OCI-LY7 (cell line): Measurements from ENCODE around the gene ADARB2. TPM values are rescaled to one million over a fixed set of nuclear protein-coding genes. Genes with fewer than 3 reads are reported as not detected.

Source experiments
- BruUV-seq: library from RNA; stranded (reverse); fragments of 400-500 nt; replicated peaks from 2 replicates; lab custom pipeline; 2021; lab: Mats Ljungman, UMichigan
- CTCF ChIA-PET: fragments of 300-600 bp; sonication (Branson Sonifier 250); formaldehyde crosslinking; loops from one replicate; lab custom pipeline; 2022; ENCODE audit warnings: antibody characterized with exemption; ENCODE audit not compliant: unreplicated experiment; lab: Charles Lee
- POLR2A ChIA-PET: fragments of 300-600 bp; sonication (Branson Sonifier 250); formaldehyde crosslinking; loops from one replicate; lab custom pipeline; 2022; ENCODE audit warnings: antibody characterized with exemption; lab: Charles Lee
- DNase-seq: peaks from one replicate; pipeline ENCODE4 v3.0.0-alpha.2; 2015; ENCODE audit warnings: low spot score
- H2AFZ ChIP-seq: fragments of 200-600 bp; sonication (generic), shearing (Covaris generic); 2 replicates; pipeline ENCODE4 v1.6.1; 2014; ENCODE audit warnings: mild to moderate bottlenecking, antibody characterized with exemption, low read length, moderate library complexity
- H3K27ac ChIP-seq: fragments of 200-600 bp; sonication (generic); 2 replicates; pipeline ENCODE4 v1.5.1; 2014; ENCODE audit warnings: mixed run types, low read depth, mild to moderate bottlenecking, moderate library complexity, low read length, inconsistent platforms; ENCODE audit not compliant: poor library complexity, severe bottlenecking
- H3K36me3 ChIP-seq: fragments of 200-600 bp; sonication (generic); 2 replicates; pipeline ENCODE4 v1.6.1; 2014; ENCODE audit warnings: mild to moderate bottlenecking, antibody characterized with exemption, low read length, moderate library complexity, mixed read lengths; ENCODE audit not compliant: insufficient read depth
- H3K4me1 ChIP-seq: fragments of 200-600 bp; sonication (generic); 2 replicates; pipeline ENCODE4 v1.5.1; 2014; ENCODE audit warnings: mild to moderate bottlenecking, low read length; ENCODE audit not compliant: insufficient read depth, poor library complexity, severe bottlenecking
- H3K4me2 ChIP-seq: fragments of 200-600 bp; sonication (generic); 2 replicates; pipeline ENCODE4 v1.6.1; 2014; ENCODE audit warnings: mild to moderate bottlenecking, low read length
- H3K4me3 ChIP-seq: fragments of 200-600 bp; sonication (generic); 2 replicates; pipeline ENCODE4 v1.5.1; 2014; ENCODE audit warnings: mild to moderate bottlenecking, low read depth, low read length; ENCODE audit not compliant: poor library complexity, severe bottlenecking
- H3K79me2 ChIP-seq: fragments of 200-600 bp; sonication (generic); 2 replicates; pipeline ENCODE4 v1.6.1; 2016; ENCODE audit warnings: low read depth, mild to moderate bottlenecking, low read length, moderate library complexity, mixed read lengths; ENCODE audit not compliant: insufficient read depth
- H3K9me2 ChIP-seq: fragments of 200-600 bp; sonication (generic); 2 replicates; pipeline ENCODE4 v1.6.1; 2016; ENCODE audit warnings: mild to moderate bottlenecking, low read length, mixed read lengths; ENCODE audit not compliant: insufficient read depth
- H3K9me3 ChIP-seq: fragments of 200-600 bp; sonication (generic); 2 replicates; pipeline ENCODE4 v1.6.1; 2014; ENCODE audit warnings: mild to moderate bottlenecking, mixed run types, low read length, mixed read lengths
- H4K20me1 ChIP-seq: fragments of 200-600 bp; sonication (generic); 2 replicates; pipeline ENCODE4 v1.6.1; 2014; ENCODE audit warnings: mild to moderate bottlenecking, antibody characterized with exemption, low read length, moderate library complexity, mixed read lengths; ENCODE audit not compliant: insufficient read depth
- EZH2phosphoT487 ChIP-seq: fragments of 200-600 bp; sonication (generic); IDR thresholded peaks from 2 replicates; pipeline ENCODE4 v1.6.1; 2018; ENCODE audit warnings: low read depth, borderline replicate concordance, mild to moderate bottlenecking, mixed run types, antibody characterized with exemption, low read length, moderate library complexity, mixed read lengths
- intact Hi-C: fragments of 100-400 bp; cut with micrococcal nuclease; formaldehyde crosslinking; loops from one replicate; pipeline ENCODE4 v1.10.0; 2022; ENCODE audit not compliant: unreplicated experiment
- total RNA-seq, 2 experiments: library from RNA; depleted of rRNA in 1 of 2; stranded (reverse); fragments of >200 nt in 1 of 2; shearing (Covaris generic) in 1 of 2; gene quantifications; 2 replicates each; pipeline ENCODE4 v1.2.3, GENCODE V29; 2014 to 2022
- TF ChIP-seq, protein P1 (sequence below): fragments of 200-600 bp; sonication (generic); conservative IDR thresholded peaks from 2 replicates; pipeline ENCODE4 v1.5.1; 2014; ENCODE audit warnings: mild to moderate bottlenecking, antibody characterized with exemption, low read length, moderate library complexity, mixed read lengths

ADARB2 gene
- total RNA-seq, 2 experiments from 2014 or later = 0.03 TPM; not detected in 1

GRCh38 chr10:1292611-1293031, 444.7 kb downstream of the ADARB2 start:
- ChIA-PET CTCF (no interaction called here), POLR2A (no interaction called here)
- Histone ChIP-seq H3K4me1 (no peaks in the 10 kb centered on the region), H4K20me1 (no peaks in the 10 kb centered on the region), H3K9me2 (no peaks in the 10 kb centered on the region), H3K27ac (no peak overlapping the region), H3K36me3 (no peaks in the 10 kb centered on the region), H3K4me2 (no peak overlapping the region), H3K4me3 (no peak overlapping the region), H2AFZ (no peak overlapping the region), H3K79me2 (no peaks in the 10 kb centered on the region), H3K9me3 (no peaks in the 10 kb centered on the region)
- TF ChIP-seq, protein P1, sequence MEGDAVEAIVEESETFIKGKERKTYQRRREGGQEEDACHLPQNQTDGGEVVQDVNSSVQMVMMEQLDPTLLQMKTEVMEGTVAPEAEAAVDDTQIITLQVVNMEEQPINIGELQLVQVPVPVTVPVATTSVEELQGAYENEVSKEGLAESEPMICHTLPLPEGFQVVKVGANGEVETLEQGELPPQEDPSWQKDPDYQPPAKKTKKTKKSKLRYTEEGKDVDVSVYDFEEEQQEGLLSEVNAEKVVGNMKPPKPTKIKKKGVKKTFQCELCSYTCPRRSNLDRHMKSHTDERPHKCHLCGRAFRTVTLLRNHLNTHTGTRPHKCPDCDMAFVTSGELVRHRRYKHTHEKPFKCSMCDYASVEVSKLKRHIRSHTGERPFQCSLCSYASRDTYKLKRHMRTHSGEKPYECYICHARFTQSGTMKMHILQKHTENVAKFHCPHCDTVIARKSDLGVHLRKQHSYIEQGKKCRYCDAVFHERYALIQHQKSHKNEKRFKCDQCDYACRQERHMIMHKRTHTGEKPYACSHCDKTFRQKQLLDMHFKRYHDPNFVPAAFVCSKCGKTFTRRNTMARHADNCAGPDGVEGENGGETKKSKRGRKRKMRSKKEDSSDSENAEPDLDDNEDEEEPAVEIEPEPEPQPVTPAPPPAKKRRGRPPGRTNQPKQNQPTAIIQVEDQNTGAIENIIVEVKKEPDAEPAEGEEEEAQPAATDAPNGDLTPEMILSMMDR = no peak
- no peak for TF ChIP-seq EZH2phosphoT487
- no peak for DNase-seq
- BruUV-seq = no TSS peak
- intact Hi-C loops = no loop called here

- no peak for DNase-seq
- Histone ChIP-seq H3K9me3 (no peaks in the 10 kb centered on the region), H3K4me3 (no peak overlapping the region), H3K27ac (no peak overlapping the region), H2AFZ (no peak overlapping the region), H3K36me3 (no peaks in the 10 kb centered on the region), H3K9me2 (no peaks in the 10 kb centered on the region), H4K20me1 (no peaks in the 10 kb centered on the region), H3K79me2 (no peaks in the 10 kb centered on the region), H3K4me2 (no peak overlapping the region), H3K4me1 (no peaks in the 10 kb centered on the region)
- ChIA-PET CTCF (no interaction called here), POLR2A (interaction anchor here (0.6 kb wide), 1 partner anchor 212 kb away, joined by 3 read pairs; no protein-coding TSS in a partner anchor)
- BruUV-seq = no TSS peak
- intact Hi-C loops = no loop called here
- no peak for TF ChIP-seq EZH2phosphoT487
- TF ChIP-seq, protein P1 = no peak
Measured at GRCh38 chr10:1291178-1292090, 445.9 kb downstream of the ADARB2 start.

DNA sequence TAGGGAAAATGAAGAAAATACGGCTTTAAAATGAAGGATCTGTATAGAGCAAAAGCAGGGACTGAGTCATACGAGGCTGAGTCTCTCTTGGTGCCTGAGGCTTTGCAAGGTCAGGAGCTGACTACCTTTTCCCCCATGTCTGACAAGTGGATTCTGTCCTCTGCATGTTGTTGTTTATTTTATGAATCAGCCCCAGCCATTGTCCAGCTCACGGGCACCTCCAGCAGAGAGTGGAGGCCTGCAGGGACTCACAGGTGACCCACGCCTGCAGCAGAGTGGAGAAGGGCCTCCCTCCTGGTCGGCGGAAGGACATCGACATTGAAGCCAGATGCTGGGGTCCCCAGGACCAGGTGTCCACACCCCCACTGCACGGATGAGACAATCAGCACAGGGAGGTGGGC, 447.3 kb downstream of the ADARB2 start:
- no peak overlapping the region for H3K4me2 ChIP-seq
- DNase-seq = no peak
- no peak overlapping the region for H2AFZ ChIP-seq
- intact Hi-C loops = no loop called here
- CTCF ChIA-PET = no interaction called here
- POLR2A ChIA-PET = no interaction called here
- H4K20me1 ChIP-seq = no peaks in the 10 kb centered on the region
- no peak overlapping the region for H3K27ac ChIP-seq
- no peaks in the 10 kb centered on the region for H3K36me3 ChIP-seq
- H3K79me2 ChIP-seq = no peaks in the 10 kb centered on the region
- H3K9me2 ChIP-seq = no peaks in the 10 kb centered on the region
- no TSS peak for BruUV-seq
- no peaks in the 10 kb centered on the region for H3K4me1 ChIP-seq
- no peak overlapping the region for H3K4me3 ChIP-seq
- no peaks in the 10 kb centered on the region for H3K9me3 ChIP-seq
- TF ChIP-seq, protein P1 = no peak
- no peak for TF ChIP-seq EZH2phosphoT487
